Ramos (cell line): ENCODE results near the gene PLPP4.
"Not testable (repeated sequence)": the region's sequence is repeated elsewhere in the genome, so short reads cannot be mapped to it uniquely, and the experiment has no call there.

Experiments used
- in situ Hi-C: fragments of 300-500 bp; cut with MboI; formaldehyde crosslinking; loops from one replicate; pipeline ENCODE4 v1.14.3; 2022; ENCODE audit warnings: low sequenced_read_pairs; ENCODE audit not compliant: unreplicated experiment

Gene PLPP4

GRCh38 chr10:120483651-120484301 is 26.7 kb downstream of the PLPP4 start:
- in situ Hi-C loops = no loop called here

GRCh38 chr10:120485946-120486345 is 28.9 kb downstream of the PLPP4 start:
- in situ Hi-C loops = no loop called here

DNA sequence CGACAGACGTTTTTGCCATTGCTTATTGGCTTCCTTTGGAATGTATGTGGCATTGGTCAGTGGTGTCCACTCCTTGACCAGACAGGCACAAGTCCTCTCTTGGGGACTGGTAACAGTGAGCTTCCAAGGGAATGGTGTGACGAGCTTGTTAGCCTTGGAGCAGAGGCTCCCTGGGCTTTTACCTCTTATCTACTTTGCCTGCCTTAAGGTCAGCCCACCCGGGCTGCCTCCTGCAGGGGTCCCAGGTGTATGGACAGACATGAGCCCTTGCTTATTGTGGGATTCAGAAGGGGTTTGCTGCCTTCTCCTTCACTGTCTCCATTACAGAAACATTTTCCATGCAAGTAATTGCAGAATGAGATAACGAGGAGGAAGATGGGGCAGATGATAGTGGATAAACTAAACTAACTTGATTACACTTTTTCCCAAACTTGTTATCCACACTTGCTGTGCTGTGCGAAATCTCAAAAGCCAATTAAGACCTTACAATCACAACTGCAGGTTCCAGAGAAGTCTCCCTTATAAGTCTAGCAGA is 29.7 kb downstream of the PLPP4 start:
- in situ Hi-C loops = no loop called here

DNA sequence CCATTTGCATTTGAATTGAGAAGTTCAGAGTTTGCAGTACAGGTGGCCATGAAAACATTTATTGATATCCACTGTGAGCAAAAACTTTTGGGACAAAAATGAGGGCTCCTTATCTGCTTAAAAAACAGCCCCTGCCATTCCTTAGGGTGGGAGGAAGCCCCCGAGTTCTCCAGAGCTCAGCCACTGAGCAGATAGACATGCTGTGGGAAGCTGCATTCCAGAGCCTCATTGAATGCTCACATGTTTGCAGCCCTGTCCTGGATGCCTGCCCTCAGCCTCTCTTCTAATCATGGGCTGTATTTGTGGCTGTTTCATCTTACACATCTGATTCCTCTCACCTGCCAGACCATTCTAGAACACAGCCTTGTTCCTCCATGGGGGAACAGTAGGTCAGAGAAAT is 33.3 kb downstream of the PLPP4 start:
- in situ Hi-C loops = no loop called here

DNA sequence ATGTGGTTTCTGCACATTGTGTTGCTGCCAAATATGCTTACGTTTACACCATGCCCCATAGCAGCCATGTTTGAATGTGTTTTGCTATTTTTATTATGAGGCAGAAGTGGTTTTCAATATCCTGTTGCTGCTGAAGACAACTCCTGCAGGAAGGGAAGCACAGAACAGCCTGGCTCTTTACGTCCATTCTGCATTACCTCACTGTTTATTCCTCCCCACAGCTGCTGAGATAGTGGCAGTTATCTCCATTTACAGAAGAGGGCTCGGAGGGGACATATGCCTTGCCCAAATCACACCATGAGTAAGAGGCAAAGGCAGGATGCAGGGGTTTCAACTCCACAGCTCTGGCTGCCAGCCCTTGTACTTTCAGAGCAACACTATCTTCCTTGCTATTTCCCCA is 35.3 kb downstream of the PLPP4 start:
- in situ Hi-C loops = no loop called here

- in situ Hi-C loops = no loop called here
Observed at GRCh38 chr10:120493411-120494312, 36.6 kb downstream of the PLPP4 start.

DNA sequence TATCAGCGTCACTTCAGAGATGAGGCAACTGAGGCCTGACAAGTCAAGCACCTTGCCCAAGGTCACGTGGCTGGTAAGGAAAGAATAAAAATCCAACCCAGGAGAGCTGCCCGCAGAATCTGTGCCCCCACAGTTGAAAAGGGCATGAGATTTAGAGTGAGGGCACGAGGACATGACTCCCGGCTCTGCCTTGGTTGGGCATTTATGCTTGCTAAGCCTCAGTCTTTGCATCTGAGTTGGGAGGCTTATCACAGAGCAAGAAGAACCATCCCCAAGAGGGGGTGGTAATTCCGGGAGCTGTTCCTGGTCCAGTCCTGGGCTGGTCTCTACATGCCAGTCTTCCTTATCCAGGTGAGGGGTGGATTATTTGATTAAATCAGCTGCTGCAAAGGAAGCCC is 37.3 kb downstream of the PLPP4 start:
- in situ Hi-C loops = no loop called here

DNA sequence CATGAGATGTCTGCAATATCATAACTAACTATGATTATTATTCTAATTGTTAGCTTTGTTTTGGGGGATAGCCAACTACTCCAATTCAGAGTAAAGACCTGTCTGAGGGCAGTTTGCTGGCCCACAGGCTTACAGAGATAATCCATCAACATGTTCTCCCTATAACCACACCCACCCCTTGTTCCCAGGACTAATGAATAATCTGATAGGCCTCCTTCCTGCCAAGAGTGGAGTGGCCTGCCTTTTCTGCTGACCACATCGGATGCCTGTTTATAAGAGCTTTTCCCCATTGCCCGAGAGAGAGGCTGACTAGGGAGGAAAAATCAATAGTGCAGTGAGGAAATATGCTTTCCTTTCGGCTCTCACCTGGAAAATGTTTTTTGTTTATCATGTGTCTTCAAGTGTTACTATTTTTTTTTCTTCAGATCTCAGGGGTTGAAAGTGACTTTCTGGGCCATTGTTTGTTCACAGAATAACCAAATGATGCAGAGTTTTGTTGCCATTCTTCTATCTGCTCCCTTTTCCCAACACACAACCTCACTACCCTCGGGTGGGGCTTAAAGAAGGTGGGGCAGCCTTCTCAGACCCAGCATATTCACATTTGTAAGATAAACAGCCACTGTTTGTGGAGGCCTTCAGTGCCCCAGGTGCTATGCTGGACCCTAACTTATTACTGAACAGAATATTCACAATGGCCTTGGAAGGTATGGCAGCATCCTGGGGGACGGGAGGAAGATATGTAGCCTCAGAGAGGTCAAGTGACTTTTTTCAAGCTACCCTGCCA is 38.4 kb downstream of the PLPP4 start:
- in situ Hi-C loops = no loop called here

DNA sequence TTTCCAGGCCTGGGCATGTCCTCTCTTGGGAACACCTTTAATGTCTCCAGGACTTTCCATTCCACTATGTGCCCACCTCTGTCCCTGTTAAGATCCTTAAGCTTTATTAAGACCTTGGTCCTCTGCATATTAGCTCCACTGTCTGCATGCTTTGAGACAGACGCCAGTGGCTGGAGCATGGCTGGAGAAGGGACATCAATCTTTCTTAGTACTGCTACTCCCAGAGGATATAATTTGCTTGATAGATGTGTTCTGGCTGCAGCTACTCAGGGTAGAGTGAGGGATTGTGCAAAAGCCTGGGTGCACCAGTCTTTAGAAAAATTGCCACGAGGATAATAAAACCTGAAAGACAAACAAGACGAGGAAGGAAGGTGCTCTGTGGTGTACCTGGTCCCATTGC is 42.9 kb downstream of the PLPP4 start:
- in situ Hi-C loops = no loop called here

DNA sequence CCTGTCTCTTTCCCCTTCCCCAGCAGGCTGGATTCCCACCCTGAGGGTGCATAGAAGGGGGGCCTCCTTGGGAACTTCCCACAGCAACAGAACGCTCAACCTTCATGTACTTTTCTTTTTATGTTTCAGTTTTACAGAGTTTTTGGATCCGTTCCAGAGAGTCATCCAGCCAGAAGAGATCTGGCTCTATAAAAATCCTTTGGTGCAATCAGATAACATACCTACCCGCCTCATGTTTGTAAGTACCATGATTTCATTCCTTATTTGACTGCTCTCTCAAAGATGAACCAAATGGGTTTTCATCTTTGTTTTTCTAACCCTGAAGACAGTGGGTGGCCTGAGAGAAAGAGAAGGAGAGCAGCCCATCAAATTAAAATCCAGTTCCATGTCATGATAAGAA is 46.7 kb downstream of the PLPP4 start:
- in situ Hi-C loops = no loop called here

DNA sequence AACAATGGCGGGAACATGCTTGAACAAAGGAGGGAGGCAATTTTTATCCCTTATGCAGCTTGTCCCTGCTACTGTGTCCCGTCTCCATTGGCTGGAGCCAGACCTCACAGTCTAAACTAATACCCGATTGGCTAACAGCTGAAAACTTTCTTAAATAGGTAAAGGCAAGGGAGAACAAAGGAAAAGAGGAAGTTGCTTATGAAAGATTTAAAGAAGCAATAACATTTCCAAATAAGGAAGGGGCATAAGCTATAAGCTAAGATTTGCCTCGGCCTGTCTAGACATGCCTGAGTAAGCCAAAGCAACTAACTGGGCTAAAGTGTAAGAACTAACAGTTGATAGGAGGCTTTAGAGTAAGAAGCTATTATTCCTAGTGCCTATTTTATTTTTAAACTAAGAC is 47.2 kb downstream of the PLPP4 start:
- in situ Hi-C loops = not testable (repeated sequence)

GRCh38 chr10:120505056-120505455 is 48.0 kb downstream of the PLPP4 start:
- in situ Hi-C loops = no loop called here

DNA sequence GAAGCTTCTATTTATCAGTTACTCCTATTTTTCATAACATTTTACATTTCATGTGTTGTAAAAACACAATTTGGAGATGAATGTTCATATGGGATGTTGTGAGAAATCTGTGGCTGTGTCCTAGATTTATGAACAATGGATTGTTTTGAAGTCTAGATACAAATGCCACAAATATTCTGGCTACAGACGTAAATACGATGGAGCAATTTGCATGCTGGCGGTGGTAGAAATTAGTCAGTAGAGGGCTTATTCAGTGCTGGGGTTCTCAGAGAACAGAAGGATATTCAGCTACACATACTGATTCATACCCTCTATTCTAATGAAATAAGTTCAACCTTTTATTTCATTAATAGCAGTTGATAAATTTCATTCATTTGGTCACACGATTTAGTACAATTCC is 48.8 kb downstream of the PLPP4 start:
- in situ Hi-C loops = no loop called here

GRCh38 chr10:120506674-120507073 is 49.6 kb downstream of the PLPP4 start:
- in situ Hi-C loops = no loop called here

- in situ Hi-C loops = no loop called here
Observed at GRCh38 chr10:120507175-120507574, 50.1 kb downstream of the PLPP4 start.

DNA sequence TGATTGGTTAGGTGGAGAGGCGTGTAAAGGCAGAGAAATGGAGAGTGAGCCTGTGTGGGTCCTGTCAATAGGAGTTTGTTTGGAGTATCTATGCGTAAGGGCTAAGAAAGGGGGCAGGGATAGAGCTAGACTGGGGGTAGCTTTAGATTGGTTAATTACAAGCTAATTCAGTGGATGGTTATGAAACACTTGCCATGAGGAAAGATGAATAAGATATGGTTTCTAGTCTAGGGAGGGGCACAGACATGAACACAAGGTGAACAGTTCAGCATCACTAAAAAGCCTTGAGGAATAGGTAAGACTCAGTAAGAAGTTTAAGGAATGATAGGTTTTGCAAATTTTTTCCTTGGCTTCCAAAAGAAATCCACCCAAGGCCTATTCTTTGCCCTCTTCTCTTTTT is 50.6 kb downstream of the PLPP4 start:
- in situ Hi-C loops = no loop called here

GRCh38 chr10:120508393-120508792 is 51.4 kb downstream of the PLPP4 start:
- in situ Hi-C loops = no loop called here

DNA sequence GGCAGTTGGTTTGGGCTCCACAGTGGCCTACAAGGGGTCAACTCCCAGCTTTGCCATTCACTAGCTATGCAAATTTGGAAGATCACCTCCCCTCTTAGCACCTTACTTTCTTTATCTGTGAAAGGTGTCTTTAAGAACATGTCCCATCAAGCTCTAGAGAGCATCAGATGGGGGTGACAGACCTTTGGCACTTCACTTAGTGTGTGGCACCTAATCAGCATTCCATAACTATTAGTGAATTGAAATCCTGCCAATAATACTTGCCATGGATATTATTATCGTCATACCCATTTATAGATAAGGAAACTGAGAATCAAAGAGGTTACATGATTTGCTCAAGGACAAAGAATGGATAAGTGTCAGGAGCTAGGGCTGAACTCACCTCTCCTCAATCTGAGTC is 51.9 kb downstream of the PLPP4 start:
- in situ Hi-C loops = no loop called here

DNA sequence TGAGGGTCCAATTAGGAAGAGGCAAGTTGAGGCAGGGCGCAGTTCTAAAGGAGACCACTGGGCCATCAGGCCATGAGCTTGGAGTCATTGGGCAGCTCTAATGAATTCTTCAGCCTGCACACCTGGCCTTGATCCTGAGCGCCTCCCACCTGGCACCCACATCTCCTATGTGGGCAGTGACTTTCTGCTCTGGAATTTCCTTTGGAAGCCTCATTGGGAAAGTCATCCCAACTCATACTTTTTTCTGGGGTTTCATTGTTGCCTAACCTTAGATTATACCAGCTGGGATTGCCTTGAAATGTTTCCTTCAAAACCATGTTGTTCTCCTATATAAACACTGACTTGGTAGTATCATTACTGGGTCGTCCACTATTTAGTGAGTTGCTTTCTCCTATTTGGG is 54.1 kb downstream of the PLPP4 start:
- in situ Hi-C loops = no loop called here

DNA sequence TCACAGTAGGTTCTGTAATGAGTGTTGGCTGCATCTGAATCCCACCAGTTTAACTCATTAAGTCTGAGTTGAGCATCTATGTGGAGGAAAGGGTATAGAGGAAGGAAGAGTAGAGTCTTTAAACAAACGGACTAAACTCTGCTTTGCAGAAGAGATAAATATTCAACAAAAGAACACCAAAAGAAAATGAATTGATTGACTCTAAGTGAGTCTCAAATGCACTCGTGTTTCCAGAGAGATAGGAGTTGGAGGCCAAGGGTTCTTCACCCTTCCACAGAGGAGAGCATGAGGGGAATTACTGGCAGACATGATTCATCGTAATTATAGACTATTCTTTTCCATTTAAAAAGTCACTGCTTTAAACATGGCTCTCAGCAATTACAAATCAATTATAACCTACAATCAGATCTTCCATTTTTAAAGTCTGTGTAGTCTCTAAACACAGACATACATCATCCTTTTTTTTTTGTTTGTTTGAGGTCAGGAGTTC is 56.3 kb downstream of the PLPP4 start:
- in situ Hi-C loops = no loop called here
